ENCODE results near the gene FAM200B.

- TF ChIP-seq EP300 (IDR thresholded peaks at IDR 0.05) (no peak), POLR2A (IDR thresholded peaks at IDR 0.05) (peak in 2 of 4 donors; percentile 62 to 73), CTCF (IDR thresholded peaks at IDR 0.05) (peak in 2 of 7 experiments; percentile 13 to 38)
Observed at GRCh38 chr4:15681372-15682241, at the start of gene FAM200B.
